HepG2 (cell line): Measurements from ENCODE around the gene CCDC183. TPM values are rescaled to one million over a fixed set of nuclear protein-coding genes. Genes with fewer than 3 reads are reported as not detected.

Experiments
- AKAP8 ChIP-seq: sonication (generic); formaldehyde crosslinking; IDR thresholded peaks from 2 replicates; pipeline ENCODE4 v1.5.1; 2020; ENCODE audit warnings: mild to moderate bottlenecking, missing genetic modification reagents
- CSRNP1 ChIP-seq: sonication (generic); formaldehyde crosslinking; IDR thresholded peaks from 2 replicates; pipeline ENCODE4 v1.8.1; 2023; ENCODE audit warnings: mild to moderate bottlenecking, missing genetic modification reagents
- DR1 ChIP-seq: sonication (generic); formaldehyde crosslinking; IDR thresholded peaks from 2 replicates; pipeline ENCODE4 v1.8.0; 2021; ENCODE audit warnings: mild to moderate bottlenecking, missing genetic modification reagents, inconsistent platforms
- PHF20 ChIP-seq: sonication (generic); formaldehyde crosslinking; IDR thresholded peaks from 2 replicates; pipeline ENCODE4 v1.5.0; 2020; ENCODE audit warnings: mild to moderate bottlenecking, missing genetic modification reagents
- RBM39 ChIP-seq: fragments of 200-400 bp; formaldehyde crosslinking; IDR thresholded peaks from one replicate; pipeline ENCODE4 v1.6.1; 2018; ENCODE audit warnings: antibody characterized with exemption, mild to moderate bottlenecking, low read depth, low read length; ENCODE audit not compliant: poor library complexity, severe bottlenecking
- RFXAP ChIP-seq: sonication (generic); formaldehyde crosslinking; IDR thresholded peaks from 2 replicates; pipeline ENCODE4 v1.4.0; 2020; ENCODE audit warnings: missing genetic modification reagents, borderline replicate concordance
- SATB2 ChIP-seq: sonication (generic); formaldehyde crosslinking; IDR thresholded peaks from 2 replicates; pipeline ENCODE4 v1.5.0; 2020; ENCODE audit warnings: missing genetic modification reagents
- SRSF9 ChIP-seq: fragments of 200-400 bp; formaldehyde crosslinking; IDR thresholded peaks from 2 replicates; pipeline ENCODE4 v1.6.1; 2018; ENCODE audit warnings: borderline replicate concordance, mild to moderate bottlenecking, low read depth, low read length; ENCODE audit not compliant: insufficient read depth, poor library complexity, severe bottlenecking
- TBX2 ChIP-seq: sonication (generic); formaldehyde crosslinking; IDR thresholded peaks from 2 replicates; pipeline ENCODE4 v1.5.0; 2020; ENCODE audit warnings: missing genetic modification reagents, mild to moderate bottlenecking, borderline replicate concordance
- ZC3H13 ChIP-seq: sonication (generic); formaldehyde crosslinking; IDR thresholded peaks from 2 replicates; pipeline ENCODE4 v1.8.1; 2023; ENCODE audit warnings: mild to moderate bottlenecking, missing genetic modification reagents, moderate library complexity
- ZNF121 ChIP-seq: sonication (generic); formaldehyde crosslinking; IDR thresholded peaks from 2 replicates; pipeline ENCODE4 v1.5.0; 2020; ENCODE audit warnings: mild to moderate bottlenecking, missing genetic modification reagents
- ZNF180 ChIP-seq: sonication (generic); formaldehyde crosslinking; IDR thresholded peaks from 2 replicates; pipeline ENCODE4 v1.4.0; 2020; ENCODE audit warnings: low read depth, missing genetic modification reagents, borderline replicate concordance
- ZNF274 ChIP-seq: sonication (generic); formaldehyde crosslinking; IDR thresholded peaks from 2 replicates; pipeline ENCODE4 v1.5.1; 2020; ENCODE audit warnings: mild to moderate bottlenecking, missing genetic modification reagents
- ZNF441 ChIP-seq: sonication (generic); formaldehyde crosslinking; IDR thresholded peaks from 2 replicates; pipeline ENCODE4 v1.7.0; 2021; ENCODE audit warnings: missing genetic modification reagents, borderline replicate concordance
- ZNF468 ChIP-seq: sonication (generic); formaldehyde crosslinking; IDR thresholded peaks from 2 replicates; pipeline ENCODE4 v1.8.0; 2022; ENCODE audit warnings: mild to moderate bottlenecking, moderate library complexity, missing genetic modification reagents
- ZNF484 ChIP-seq: sonication (generic); formaldehyde crosslinking; IDR thresholded peaks from 2 replicates; pipeline ENCODE4 v1.5.1; 2020; ENCODE audit warnings: mild to moderate bottlenecking, low read depth, missing genetic modification reagents, borderline replicate concordance
- ZNF556 ChIP-seq: sonication (generic); formaldehyde crosslinking; IDR thresholded peaks from 2 replicates; pipeline ENCODE4 v1.4.0; 2020; ENCODE audit warnings: mild to moderate bottlenecking, missing genetic modification reagents, borderline replicate concordance
- ZNF607 ChIP-seq: sonication (generic); formaldehyde crosslinking; IDR thresholded peaks from 2 replicates; pipeline ENCODE4 v1.5.1; 2020; ENCODE audit warnings: missing genetic modification reagents, mild to moderate bottlenecking, borderline replicate concordance
- ZNF747 ChIP-seq: sonication (generic); formaldehyde crosslinking; IDR thresholded peaks from 2 replicates; pipeline ENCODE4 v1.8.1; 2023; ENCODE audit warnings: missing genetic modification reagents, mild to moderate bottlenecking, borderline replicate concordance
- ZNF770 ChIP-seq: sonication (generic); formaldehyde crosslinking; IDR thresholded peaks from 2 replicates; pipeline ENCODE4 v1.5.0; 2020; ENCODE audit warnings: mild to moderate bottlenecking, missing genetic modification reagents
- polyA plus RNA-seq, 8 experiments: library from polyadenylated mRNA; depleted of rRNA in 3 of 8; stranded (reverse) in 7 of 8; unstranded in 1 of 8; fragments of >200 nt; fragmentation: Illumina TruSeq in 4 of 8; extraction: Trizol in 4 of 8; gene quantifications; 2 replicates each; pipeline versions ENCODE4 v1.2.1 to v1.2.3, GENCODE V29; 2011 to 2016; ENCODE audit warnings: low read depth in 4 of 8, missing spikeins in 1 of 8, mixed read lengths in 1 of 8; ENCODE audit not compliant: insufficient read depth in 1 of 8
- total RNA-seq, 5 experiments: library from RNA; depleted of rRNA; stranded (reverse); fragments of >200 nt; fragmentation: Illumina TruSeq; extraction: Trizol; gene quantifications; 2 replicates each; pipeline ENCODE4 v1.2.3, GENCODE V29; 2016; ENCODE audit warnings: low read depth in 1 of 5
- TF ChIP-seq, protein P1 (sequence below): IDR thresholded peaks from 2 replicates; pipeline ENCODE4 v1.6.1; 2012; ENCODE audit warnings: low read length, improper control_type of control experiment

CCDC183 gene
- total and polyA plus RNA-seq, 2 of the 13 experiments (the other 11 are each of a cell fraction or from before 2014, with no cell fraction given) = 5.0 to 66.4 TPM

DNA sequence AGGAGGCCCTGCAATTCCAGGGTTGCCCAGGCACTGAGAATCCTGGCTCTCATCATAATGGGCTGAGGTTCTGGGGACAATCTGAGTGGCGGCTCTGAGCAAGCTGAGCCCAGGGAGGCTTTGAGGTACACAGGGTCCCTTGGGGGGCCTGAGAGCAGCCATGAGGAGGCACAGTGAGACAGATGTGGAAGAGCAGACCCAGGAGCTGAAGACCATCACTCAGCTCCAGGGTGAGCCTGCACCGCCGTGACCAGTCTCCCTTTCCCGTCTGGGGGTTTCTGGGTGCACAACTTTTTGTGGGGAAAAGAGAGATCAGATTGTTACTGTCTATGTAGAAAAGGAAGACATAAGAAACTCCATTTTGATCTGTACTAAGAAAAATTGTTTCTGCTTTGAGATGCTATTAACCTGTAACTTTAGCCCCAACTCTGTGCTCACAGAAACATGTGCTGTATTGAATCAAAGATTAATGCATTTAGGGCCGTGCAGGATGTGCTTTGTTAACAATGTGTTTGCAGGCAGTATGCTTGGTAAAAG is at the start of gene CCDC183 (continued):
- TF ChIP-seq, protein P1, sequence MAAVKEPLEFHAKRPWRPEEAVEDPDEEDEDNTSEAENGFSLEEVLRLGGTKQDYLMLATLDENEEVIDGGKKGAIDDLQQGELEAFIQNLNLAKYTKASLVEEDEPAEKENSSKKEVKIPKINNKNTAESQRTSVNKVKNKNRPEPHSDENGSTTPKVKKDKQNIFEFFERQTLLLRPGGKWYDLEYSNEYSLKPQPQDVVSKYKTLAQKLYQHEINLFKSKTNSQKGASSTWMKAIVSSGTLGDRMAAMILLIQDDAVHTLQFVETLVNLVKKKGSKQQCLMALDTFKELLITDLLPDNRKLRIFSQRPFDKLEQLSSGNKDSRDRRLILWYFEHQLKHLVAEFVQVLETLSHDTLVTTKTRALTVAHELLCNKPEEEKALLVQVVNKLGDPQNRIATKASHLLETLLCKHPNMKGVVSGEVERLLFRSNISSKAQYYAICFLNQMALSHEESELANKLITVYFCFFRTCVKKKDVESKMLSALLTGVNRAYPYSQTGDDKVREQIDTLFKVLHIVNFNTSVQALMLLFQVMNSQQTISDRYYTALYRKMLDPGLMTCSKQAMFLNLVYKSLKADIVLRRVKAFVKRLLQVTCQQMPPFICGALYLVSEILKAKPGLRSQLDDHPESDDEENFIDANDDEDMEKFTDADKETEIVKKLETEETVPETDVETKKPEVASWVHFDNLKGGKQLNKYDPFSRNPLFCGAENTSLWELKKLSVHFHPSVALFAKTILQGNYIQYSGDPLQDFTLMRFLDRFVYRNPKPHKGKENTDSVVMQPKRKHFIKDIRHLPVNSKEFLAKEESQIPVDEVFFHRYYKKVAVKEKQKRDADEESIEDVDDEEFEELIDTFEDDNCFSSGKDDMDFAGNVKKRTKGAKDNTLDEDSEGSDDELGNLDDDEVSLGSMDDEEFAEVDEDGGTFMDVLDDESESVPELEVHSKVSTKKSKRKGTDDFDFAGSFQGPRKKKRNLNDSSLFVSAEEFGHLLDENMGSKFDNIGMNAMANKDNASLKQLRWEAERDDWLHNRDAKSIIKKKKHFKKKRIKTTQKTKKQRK = no peak
- TF ChIP-seq PHF20 (CRISPR knock-in tag) (0 out of 2 replicates have a peak, but pooled peaks have one; percentile 27), DR1 (no peak), ZNF121 (CRISPR knock-in tag) (no peak), ZNF441 (CRISPR knock-in tag) (no peak), TBX2 (CRISPR knock-in tag) (no peak; the same call in 1 of the 2 replicates), ZNF180 (CRISPR knock-in tag) (no peak), ZNF274 (CRISPR knock-in tag) (no peak), ZNF607 (0 out of 2 replicates have a peak, but pooled peaks have one; percentile 21), SRSF9 (no peak), RFXAP (no peak), ZNF747 (CRISPR knock-in tag) (no peak), CSRNP1 (CRISPR knock-in tag) (no peak), RBM39 (no peak), SATB2 (CRISPR knock-in tag) (no peak), ZNF468 (CRISPR knock-in tag) (no peak), AKAP8 (CRISPR knock-in tag) (peak; percentile 44; the same call in 1 of the 2 replicates), ZC3H13 (CRISPR knock-in tag) (no peak; the same call in 1 of the 2 replicates), ZNF556 (CRISPR knock-in tag) (0 out of 2 replicates have a peak, but pooled peaks have one; percentile 25), ZNF770 (CRISPR knock-in tag) (no peak), ZNF484 (CRISPR knock-in tag) (no peak)
